Measurements from ENCODE around the gene CCDC167. TPM values are rescaled to one million over a fixed set of nuclear protein-coding genes. Genes with fewer than 3 reads are reported as not detected.

CCDC167 gene
- total RNA-seq, 1 experiment from 2014 or later = 32.3 TPM

DNA sequence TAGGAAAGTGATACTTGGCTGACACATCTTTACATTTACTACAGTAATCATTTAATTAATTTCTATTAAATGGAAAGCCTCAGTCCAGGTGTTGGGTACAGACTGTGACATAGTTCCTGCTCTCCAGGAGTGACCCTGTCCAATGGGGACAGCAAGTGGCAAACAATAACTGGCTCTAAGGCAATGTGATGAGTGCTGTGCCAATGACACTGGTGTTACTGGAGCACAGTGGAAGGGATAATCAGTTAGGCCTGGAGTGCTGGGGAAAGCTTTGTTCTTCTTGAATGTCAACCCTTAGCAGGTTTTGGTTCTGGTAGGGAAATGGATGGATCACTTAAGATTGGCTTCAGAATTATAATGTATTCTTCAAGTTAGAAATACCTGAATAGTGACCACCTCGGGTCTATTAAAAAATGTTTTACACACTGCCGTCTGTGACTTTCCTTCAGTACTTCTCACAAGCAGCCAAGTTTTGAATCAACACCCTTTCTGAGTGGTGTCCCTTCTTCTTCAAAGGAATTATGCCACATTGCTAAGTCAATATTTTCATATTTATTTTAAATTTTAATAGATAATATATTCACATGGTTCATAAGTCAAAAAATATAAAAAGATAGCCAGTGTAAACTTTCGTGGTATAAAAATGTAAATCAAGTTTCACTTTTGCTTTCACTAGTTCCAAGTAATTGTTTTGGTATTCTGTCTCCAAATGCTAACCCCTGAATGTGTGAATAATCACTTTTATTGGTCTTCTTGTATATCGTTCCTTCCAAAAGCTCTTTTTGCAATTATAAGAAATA lies 57.1 kb downstream of the CCDC167 start:
- Mint-ChIP-seq H3K9me3 (ENCODE audit: unreplicated experiment) (no peaks in the 10 kb centered on the region), H3K4me1 (ENCODE audit: low read depth, unreplicated experiment) (no peaks in the 10 kb centered on the region), H3K36me3 (ENCODE audit: insufficient read depth, unreplicated experiment) (peaks cover 23% of the 10 kb centered on the region), H3K4me3 (ENCODE audit: unreplicated experiment) (no peak overlapping the region), H3K27ac (ENCODE audit: unreplicated experiment) (no peak overlapping the region), H3K27me3 (ENCODE audit: insufficient read depth, unreplicated experiment) (no peaks in the 10 kb centered on the region)
- ChIA-PET CTCF (no interaction called here), POLR2A (no interaction called here)
- intact Hi-C loops (cut with micrococcal nuclease; ENCODE audit: unreplicated experiment) = no loop called here
- TF ChIP-seq, protein P1, sequence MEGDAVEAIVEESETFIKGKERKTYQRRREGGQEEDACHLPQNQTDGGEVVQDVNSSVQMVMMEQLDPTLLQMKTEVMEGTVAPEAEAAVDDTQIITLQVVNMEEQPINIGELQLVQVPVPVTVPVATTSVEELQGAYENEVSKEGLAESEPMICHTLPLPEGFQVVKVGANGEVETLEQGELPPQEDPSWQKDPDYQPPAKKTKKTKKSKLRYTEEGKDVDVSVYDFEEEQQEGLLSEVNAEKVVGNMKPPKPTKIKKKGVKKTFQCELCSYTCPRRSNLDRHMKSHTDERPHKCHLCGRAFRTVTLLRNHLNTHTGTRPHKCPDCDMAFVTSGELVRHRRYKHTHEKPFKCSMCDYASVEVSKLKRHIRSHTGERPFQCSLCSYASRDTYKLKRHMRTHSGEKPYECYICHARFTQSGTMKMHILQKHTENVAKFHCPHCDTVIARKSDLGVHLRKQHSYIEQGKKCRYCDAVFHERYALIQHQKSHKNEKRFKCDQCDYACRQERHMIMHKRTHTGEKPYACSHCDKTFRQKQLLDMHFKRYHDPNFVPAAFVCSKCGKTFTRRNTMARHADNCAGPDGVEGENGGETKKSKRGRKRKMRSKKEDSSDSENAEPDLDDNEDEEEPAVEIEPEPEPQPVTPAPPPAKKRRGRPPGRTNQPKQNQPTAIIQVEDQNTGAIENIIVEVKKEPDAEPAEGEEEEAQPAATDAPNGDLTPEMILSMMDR (IDR thresholded peaks at IDR 0.05; ENCODE audit: insufficient read depth in 1 of 2, low read depth in 1 of 2, low read length in 1 of 2, severe bottlenecking in 1 of 2, unreplicated experiment in 1 of 2) = no peak
- Histone ChIP-seq H3K36me3 (ENCODE audit: control insufficient read depth, insufficient read depth, low read length) (peaks cover 2% of the 10 kb centered on the region; the same call in 1 of the 2 replicates), H3K27me3 (replicated peaks; ENCODE audit: control insufficient read depth, insufficient read depth, low read length) (no peaks in the 10 kb centered on the region), H3K4me1 (0 out of 2 replicates have a peak, but pooled peaks cover 5% of the 10 kb centered on the region), H3K4me3 (ENCODE audit: low read depth, low read length) (no peak overlapping the region), H3K9me3 (no peaks in the 10 kb centered on the region)
- no TSS peak for BruUV-seq (replicated peaks)
- no peak for DNase-seq

DNA sequence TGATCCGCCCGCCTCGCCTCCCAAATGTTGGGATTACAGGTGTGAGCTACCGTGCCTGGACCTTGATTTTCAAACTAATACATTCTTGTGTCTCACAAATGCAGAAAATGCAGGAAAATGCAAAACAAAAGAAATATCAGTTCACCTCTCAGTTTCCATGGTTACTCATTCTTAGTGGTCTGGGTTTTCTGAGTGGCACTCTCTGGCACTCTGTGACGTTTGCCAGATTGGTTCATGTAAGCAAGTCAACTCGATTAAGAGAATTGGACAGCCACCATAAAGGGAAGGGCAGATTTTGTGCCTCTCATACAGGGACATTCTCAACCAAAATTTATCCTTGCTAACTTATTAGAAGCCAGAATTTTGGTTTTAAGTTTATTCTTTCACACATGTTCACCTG lies 58.0 kb downstream of the CCDC167 start:
- H3K27ac Mint-ChIP-seq (ENCODE audit: unreplicated experiment) = no peak overlapping the region
- no TSS peak for BruUV-seq (replicated peaks)
- Histone ChIP-seq H3K27me3 (replicated peaks; ENCODE audit: control insufficient read depth, insufficient read depth, low read length) (no peaks in the 10 kb centered on the region), H3K36me3 (ENCODE audit: control insufficient read depth, insufficient read depth, low read length) (peaks cover 5% of the 10 kb centered on the region; the same call in 1 of the 2 replicates), H3K9me3 (no peaks in the 10 kb centered on the region), H3K4me3 (ENCODE audit: low read depth, low read length) (no peak overlapping the region), H3K4me1 (0 out of 2 replicates have a peak, but pooled peaks cover 5% of the 10 kb centered on the region)
- H3K27me3 Mint-ChIP-seq (ENCODE audit: insufficient read depth, unreplicated experiment) = no peaks in the 10 kb centered on the region
- CTCF ChIA-PET = no interaction called here
- no peaks in the 10 kb centered on the region for H3K4me1 Mint-ChIP-seq (ENCODE audit: low read depth, unreplicated experiment)
- intact Hi-C loops (cut with micrococcal nuclease; ENCODE audit: unreplicated experiment) = no loop called here
- TF ChIP-seq, protein P1 (IDR thresholded peaks at IDR 0.05; ENCODE audit: insufficient read depth in 1 of 2, low read depth in 1 of 2, low read length in 1 of 2, severe bottlenecking in 1 of 2, unreplicated experiment in 1 of 2) = no peak
- no peaks in the 10 kb centered on the region for H3K9me3 Mint-ChIP-seq (ENCODE audit: unreplicated experiment)
- POLR2A ChIA-PET = no interaction called here
- H3K36me3 Mint-ChIP-seq (ENCODE audit: insufficient read depth, unreplicated experiment) = peaks cover 17% of the 10 kb centered on the region
- H3K4me3 Mint-ChIP-seq (ENCODE audit: unreplicated experiment) = no peak overlapping the region
- no peak for DNase-seq

DNA sequence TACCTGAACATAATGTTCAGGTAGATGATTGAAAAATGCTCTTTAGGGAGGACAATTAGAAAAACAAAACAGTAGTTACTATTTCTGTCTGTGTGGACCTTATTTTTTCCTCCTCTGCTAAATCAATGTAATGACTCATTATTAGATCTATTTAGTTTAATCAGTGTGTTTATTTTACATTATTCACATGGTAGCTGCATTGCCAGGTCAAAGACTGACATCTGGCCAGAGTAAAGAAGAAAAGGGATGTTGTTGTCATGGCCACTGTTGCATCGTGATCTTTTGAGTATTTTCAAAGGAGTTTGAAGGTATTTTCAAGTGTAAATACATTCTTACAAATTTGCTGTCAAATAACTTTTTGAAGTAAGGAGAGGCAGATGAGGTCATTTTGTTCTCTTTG lies 60.8 kb downstream of the CCDC167 start:
- no peak for DNase-seq
- intact Hi-C loops (cut with micrococcal nuclease; ENCODE audit: unreplicated experiment) = no loop called here
- H3K4me1 Mint-ChIP-seq (ENCODE audit: low read depth, unreplicated experiment) = peaks cover 7% of the 10 kb centered on the region
- ChIA-PET POLR2A (no interaction called here), CTCF (no interaction called here)
- no peak overlapping the region for H3K27ac Mint-ChIP-seq (ENCODE audit: unreplicated experiment)
- Histone ChIP-seq H3K9me3 (no peaks in the 10 kb centered on the region), H3K36me3 (ENCODE audit: control insufficient read depth, insufficient read depth, low read length) (peaks cover 5% of the 10 kb centered on the region; the same call in 1 of the 2 replicates), H3K27me3 (replicated peaks; ENCODE audit: control insufficient read depth, insufficient read depth, low read length) (no peaks in the 10 kb centered on the region), H3K4me1 (0 out of 2 replicates have a peak, but pooled peaks cover 5% of the 10 kb centered on the region), H3K4me3 (ENCODE audit: low read depth, low read length) (no peak overlapping the region)
- no peak overlapping the region for H3K4me3 Mint-ChIP-seq (ENCODE audit: unreplicated experiment)
- H3K36me3 Mint-ChIP-seq (ENCODE audit: insufficient read depth, unreplicated experiment) = peaks cover 5% of the 10 kb centered on the region
- TF ChIP-seq, protein P1 (IDR thresholded peaks at IDR 0.05; ENCODE audit: insufficient read depth in 1 of 2, low read depth in 1 of 2, low read length in 1 of 2, severe bottlenecking in 1 of 2, unreplicated experiment in 1 of 2) = no peak
- no TSS peak for BruUV-seq (replicated peaks)
- no peaks in the 10 kb centered on the region for H3K27me3 Mint-ChIP-seq (ENCODE audit: insufficient read depth, unreplicated experiment)
- no peaks in the 10 kb centered on the region for H3K9me3 Mint-ChIP-seq (ENCODE audit: unreplicated experiment)

Measured in Caco-2 (cell line).